HEK293T (cell line): ENCODE results near the gene ADCY1.

ENCODE experiments used
- CTCF ChIA-PET: fragments of 350-600 bp; formaldehyde crosslinking; extraction: SDS; loops from one replicate; lab custom pipeline; 2021; ENCODE audit warnings: antibody characterized with exemption, inconsistent platforms; lab: Yijun Ruan, JAX
- POLR2A ChIA-PET: fragments of 350-600 bp; formaldehyde crosslinking; extraction: SDS; loops from one replicate; lab custom pipeline; 2020; ENCODE audit warnings: antibody characterized with exemption, inconsistent platforms; lab: Yijun Ruan, JAX
- DNase-seq: peaks from one replicate; pipeline ENCODE4 v3.0.0; 2012; ENCODE audit warnings: mixed read lengths; ENCODE audit errors: extremely low spot score
- ARNT ChIP-seq: fragments of 450-650 bp; IDR thresholded peaks from 2 replicates; pipeline ENCODE4 v1.6.1; 2017; ENCODE audit warnings: mild to moderate bottlenecking
- BHLHE40 ChIP-seq: fragments of 450-650 bp; IDR thresholded peaks from 2 replicates; pipeline ENCODE4 v1.6.1; 2016; ENCODE audit warnings: mild to moderate bottlenecking, moderate library complexity, borderline replicate concordance
- CTBP1 ChIP-seq: fragments of 450-650 bp; IDR thresholded peaks from 2 replicates; pipeline ENCODE4 v1.6.1; 2016; ENCODE audit warnings: borderline replicate concordance
- ELF4 ChIP-seq: fragments of 450-650 bp; IDR thresholded peaks from 2 replicates; pipeline ENCODE4 v1.6.1; 2017; ENCODE audit warnings: antibody characterized with exemption
- FOXA1 ChIP-seq: fragments of 450-650 bp; IDR thresholded peaks from 2 replicates; pipeline ENCODE4 v1.6.1; 2016; ENCODE audit warnings: mild to moderate bottlenecking
- FOXK2 ChIP-seq: fragments of 450-650 bp; IDR thresholded peaks from 2 replicates; pipeline ENCODE4 v1.6.1; 2016; ENCODE audit warnings: mild to moderate bottlenecking
- FOXM1 ChIP-seq: fragments of 450-650 bp; IDR thresholded peaks from 2 replicates; pipeline ENCODE4 v1.6.1; 2017; ENCODE audit warnings: mild to moderate bottlenecking, borderline replicate concordance
- HDGF ChIP-seq: fragments of 450-650 bp; IDR thresholded peaks from 2 replicates; pipeline ENCODE4 v1.6.1; 2017; ENCODE audit warnings: antibody characterized with exemption, borderline replicate concordance
- L3MBTL2 ChIP-seq: fragments of 450-650 bp; conservative IDR thresholded peaks from 2 replicates; pipeline ENCODE4 v1.6.1; 2016; ENCODE audit warnings: mild to moderate bottlenecking
- LEF1 ChIP-seq: fragments of 450-650 bp; IDR thresholded peaks from 2 replicates; pipeline ENCODE4 v1.6.1; 2017; ENCODE audit warnings: mild to moderate bottlenecking, borderline replicate concordance
- NFRKB ChIP-seq: fragments of 450-650 bp; IDR thresholded peaks from 2 replicates; pipeline ENCODE4 v1.6.1; 2016; ENCODE audit warnings: mild to moderate bottlenecking, moderate library complexity
- SP1 ChIP-seq: fragments of 450-650 bp; IDR thresholded peaks from 2 replicates; pipeline ENCODE4 v1.6.1; 2017
- SUZ12 ChIP-seq: fragments of 450-650 bp; IDR thresholded peaks from 2 replicates; pipeline ENCODE4 v1.6.1; 2016; ENCODE audit warnings: mild to moderate bottlenecking
- TARDBP ChIP-seq: fragments of 450-650 bp; IDR thresholded peaks from 2 replicates; pipeline ENCODE4 v1.6.1; 2016
- ZNF384 ChIP-seq: fragments of 450-650 bp; IDR thresholded peaks from 2 replicates; pipeline ENCODE4 v1.6.1; 2016
- TF ChIP-seq, protein P1 (sequence below): fragments of 450-650 bp; IDR thresholded peaks from 2 replicates; pipeline ENCODE4 v1.6.1; 2016

ADCY1 gene

DNA sequence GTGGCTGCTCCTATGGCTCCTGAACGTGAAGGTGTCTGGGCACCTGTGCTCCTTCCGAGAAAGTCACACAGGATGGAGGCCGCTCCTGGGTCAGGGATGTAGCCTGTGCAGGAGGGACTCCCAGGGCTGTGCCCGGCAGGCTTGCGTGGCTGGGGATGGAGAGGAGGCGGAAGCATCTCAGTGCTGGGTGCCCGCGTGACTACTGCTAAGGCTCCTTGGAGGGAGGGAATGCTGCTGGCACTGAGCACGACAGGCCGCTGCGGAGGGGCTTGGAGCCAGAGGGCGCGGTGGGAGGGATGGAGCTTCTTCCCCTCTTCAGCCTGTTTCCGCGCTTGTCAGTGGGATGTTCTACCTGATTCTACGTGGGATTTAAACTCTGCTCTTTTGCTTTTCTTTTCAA lies 35.0 kb downstream of the ADCY1 start:
- DNase-seq = no peak
- TF ChIP-seq, protein P1, sequence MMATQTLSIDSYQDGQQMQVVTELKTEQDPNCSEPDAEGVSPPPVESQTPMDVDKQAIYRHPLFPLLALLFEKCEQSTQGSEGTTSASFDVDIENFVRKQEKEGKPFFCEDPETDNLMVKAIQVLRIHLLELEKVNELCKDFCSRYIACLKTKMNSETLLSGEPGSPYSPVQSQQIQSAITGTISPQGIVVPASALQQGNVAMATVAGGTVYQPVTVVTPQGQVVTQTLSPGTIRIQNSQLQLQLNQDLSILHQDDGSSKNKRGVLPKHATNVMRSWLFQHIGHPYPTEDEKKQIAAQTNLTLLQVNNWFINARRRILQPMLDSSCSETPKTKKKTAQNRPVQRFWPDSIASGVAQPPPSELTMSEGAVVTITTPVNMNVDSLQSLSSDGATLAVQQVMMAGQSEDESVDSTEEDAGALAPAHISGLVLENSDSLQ = no peak
- TF ChIP-seq SP1 (no peak), LEF1 (no peak), NFRKB (no peak), L3MBTL2 (no peak), ELF4 (no peak)
- POLR2A ChIA-PET = no interaction called here
- CTCF ChIA-PET = no interaction called here

DNA sequence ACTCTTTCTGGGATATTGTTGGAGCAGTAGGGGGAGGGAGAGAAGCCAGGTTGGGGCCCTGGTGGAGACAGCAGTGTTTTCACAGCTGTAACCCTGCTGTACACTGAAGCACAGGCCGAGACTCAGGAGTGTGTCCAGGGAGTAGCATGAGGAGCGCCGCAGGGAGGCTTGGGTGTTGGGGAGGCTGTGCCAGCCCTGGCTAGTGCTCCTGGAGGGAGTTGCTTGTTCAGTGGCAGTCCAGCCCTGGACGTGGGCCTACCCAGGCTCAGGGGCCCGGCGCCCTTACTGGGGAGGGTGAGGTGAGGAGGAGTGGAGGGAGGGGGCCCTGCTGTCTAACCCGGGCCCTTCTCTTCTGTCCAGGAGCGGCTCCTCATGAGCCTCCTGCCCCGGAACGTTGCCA lies 35.9 kb downstream of the ADCY1 start:
- no peak for DNase-seq
- POLR2A ChIA-PET = no interaction called here
- TF ChIP-seq SUZ12 (no peak), ZNF384 (no peak)
- TF ChIP-seq, protein P1 = no peak
- CTCF ChIA-PET = no interaction called here

DNA sequence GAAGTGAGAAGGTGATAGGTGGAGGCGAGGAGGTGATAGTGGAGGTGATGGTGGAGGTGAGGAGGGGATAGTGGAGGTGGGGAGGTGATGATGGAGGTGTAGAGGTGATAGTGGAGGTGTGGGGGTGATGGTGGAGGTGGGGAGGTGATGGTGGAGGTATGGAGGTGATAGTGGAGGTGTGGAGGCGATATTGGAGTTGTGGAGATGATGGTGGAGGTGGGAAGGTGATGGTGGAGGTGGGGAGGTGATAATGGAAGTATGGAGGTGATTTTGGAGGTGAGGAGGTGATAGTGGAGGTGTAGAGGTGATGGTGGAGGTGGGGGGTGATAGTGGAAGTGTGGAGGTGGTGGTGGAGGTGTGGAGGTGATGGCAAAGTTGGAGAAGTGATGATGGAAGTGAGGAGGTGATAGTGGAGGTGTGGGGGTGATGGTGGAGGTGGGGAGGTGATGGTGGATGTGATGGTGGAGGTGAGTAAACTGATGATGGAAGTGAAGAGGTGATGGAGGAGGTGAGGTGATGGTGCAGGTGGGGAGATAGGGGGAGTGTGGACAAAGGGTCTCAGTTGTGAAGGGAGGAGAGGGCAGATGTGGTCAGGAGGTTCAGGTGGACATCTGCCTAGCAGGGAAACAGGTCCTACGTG lies 36.6 kb downstream of the ADCY1 start:
- ChIA-PET POLR2A (no interaction called here), CTCF (no interaction called here)
- TF ChIP-seq ZNF384 = no peak
- TF ChIP-seq HDGF = no peak
- no peak for TF ChIP-seq L3MBTL2
- TF ChIP-seq CTBP1 = no peak
- no peak for TF ChIP-seq ELF4
- no peak for TF ChIP-seq SP1
- no peak for TF ChIP-seq BHLHE40
- TF ChIP-seq ARNT = no peak
- TF ChIP-seq TARDBP = no peak
- TF ChIP-seq, protein P1 = no peak
- TF ChIP-seq FOXA1 = no peak
- TF ChIP-seq FOXM1 = no peak
- TF ChIP-seq FOXK2 = no peak
- no peak for TF ChIP-seq SUZ12
- TF ChIP-seq LEF1 = no peak
- DNase-seq = no peak

DNA sequence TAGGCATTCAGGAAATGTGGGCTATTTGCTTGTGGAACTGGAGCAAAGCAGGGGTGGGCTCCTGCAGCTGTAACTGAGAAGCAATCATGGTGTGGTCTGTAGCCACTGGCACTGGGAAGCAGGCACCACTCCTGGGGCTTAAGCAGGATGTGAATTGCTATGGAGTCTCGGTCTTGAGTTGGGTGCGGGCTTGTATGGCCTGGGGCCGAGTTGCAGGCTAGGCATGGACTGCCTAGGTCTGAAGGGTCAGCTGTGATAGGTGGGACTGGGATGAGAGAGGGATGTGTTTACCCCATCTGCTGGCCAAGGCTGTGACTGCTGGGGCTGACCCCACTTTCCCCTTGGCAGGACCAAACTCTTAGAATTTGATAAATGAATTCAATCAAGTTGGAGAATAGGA lies 43.0 kb downstream of the ADCY1 start:
- ChIA-PET POLR2A (no interaction called here), CTCF (no interaction called here)

DNA sequence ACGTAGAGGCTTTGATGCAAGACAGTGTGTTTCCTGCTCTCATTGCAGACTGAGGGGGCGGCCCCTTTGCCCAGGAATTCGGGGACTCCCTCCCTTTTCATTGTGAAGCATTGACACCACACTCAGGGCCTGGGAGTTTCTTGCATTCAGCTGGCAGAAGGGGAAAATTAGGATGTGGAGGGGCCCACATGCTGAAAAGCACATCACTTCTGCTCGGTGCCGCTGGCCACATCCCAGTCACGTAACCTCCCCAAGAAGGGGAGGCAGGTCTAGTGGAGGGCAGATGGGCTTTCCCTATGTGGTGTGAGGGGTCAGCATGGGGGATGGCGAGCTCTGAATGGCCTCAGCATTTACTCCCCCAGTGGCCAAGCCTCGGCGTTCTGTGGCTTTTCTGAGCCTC lies 47.9 kb downstream of the ADCY1 start:
- DNase-seq = no peak
- ChIA-PET POLR2A (no interaction called here), CTCF (no interaction called here)
- TF ChIP-seq BHLHE40 (no peak), ARNT (no peak), NFRKB (no peak), CTBP1 (no peak), ZNF384 (no peak), FOXK2 (no peak), SUZ12 (no peak)
- TF ChIP-seq, protein P1 = no peak

More for the DNA sequence above, 43.0 kb downstream of the ADCY1 start:
- TF ChIP-seq SP1 (no peak), CTBP1 (no peak), ARNT (no peak), TARDBP (no peak), NFRKB (no peak), HDGF (no peak), LEF1 (no peak), FOXK2 (no peak), L3MBTL2 (no peak), ELF4 (no peak)
- TF ChIP-seq, protein P1 = no peak
- no peak for DNase-seq

DNA sequence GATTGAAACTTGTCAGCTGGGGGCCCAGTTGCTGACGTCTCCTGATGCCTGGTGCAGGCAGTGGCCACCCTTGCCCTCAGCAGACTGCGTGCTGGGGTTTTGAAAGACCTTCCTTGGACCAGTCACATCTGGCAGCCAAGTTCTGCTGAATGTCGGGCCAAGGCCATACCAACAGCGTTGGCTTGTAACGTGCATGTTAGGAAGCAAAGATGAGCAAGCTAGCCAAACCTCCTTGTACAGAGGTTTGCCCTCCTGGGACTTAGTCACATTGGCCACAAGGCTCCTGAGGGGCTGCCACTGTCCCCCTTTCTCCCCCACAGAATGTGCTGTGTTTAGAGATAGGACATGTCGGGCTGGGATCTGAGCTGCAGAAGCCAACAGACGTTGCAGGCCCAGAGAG lies 49.0 kb downstream of the ADCY1 start:
- POLR2A ChIA-PET = no interaction called here
- CTCF ChIA-PET = no interaction called here
- TF ChIP-seq ELF4 (no peak), L3MBTL2 (no peak), FOXK2 (no peak), FOXA1 (no peak), BHLHE40 (no peak), SUZ12 (no peak), NFRKB (no peak), FOXM1 (no peak), SP1 (no peak), TARDBP (no peak), ARNT (no peak), CTBP1 (no peak), HDGF (no peak)
- no peak for DNase-seq
